Breast epithelium (tissue), 4 donors: Measurements from ENCODE around the gene HBA1. TPM values are rescaled to one million over a fixed set of nuclear protein-coding genes. Genes with fewer than 3 reads are reported as not detected.

Source experiments
- DNase-seq, 2 donors: peaks; one replicate each; pipeline ENCODE4 v3.0.0-alpha.2; 2019; ENCODE audit warnings: low spot score in 2 of 2
- H3K27ac ChIP-seq, 2 donors: fragments of 200-600 bp; sonication (generic) in 1 of 2; one replicate each; pipeline ENCODE4 v1.5.1; 2016 to 2019; ENCODE audit warnings: mild to moderate bottlenecking in 1 of 2
- H3K27me3 ChIP-seq, 2 donors: fragments of 200-600 bp; sonication (generic) in 1 of 2; one replicate each; pipeline versions ENCODE4 v1.5.1 to v1.6.0; 2017 to 2019; ENCODE audit warnings: control low read depth in 1 of 2, mild to moderate bottlenecking in 1 of 2
- H3K36me3 ChIP-seq: fragments of 200-600 bp; one replicate; pipeline ENCODE4 v1.5.1; 2019
- H3K4me1 ChIP-seq, 2 donors: fragments of 200-600 bp; sonication (generic); one replicate each; pipeline ENCODE4 v1.5.1; 2016 to 2019; ENCODE audit warnings: control low read depth in 1 of 2
- H3K4me3 ChIP-seq, 3 donors: fragments of 200-600 bp; sonication (generic); 1 replicate in 2 of 3; 2 replicates in 1 of 3; pipeline ENCODE4 v1.5.1; 2016 to 2019; ENCODE audit warnings: mild to moderate bottlenecking in 3 of 3, moderate library complexity in 2 of 3
- H3K9me3 ChIP-seq, 2 donors: fragments of 200-600 bp; sonication (generic) in 1 of 2; one replicate each; pipeline ENCODE4 v1.5.1; 2016 to 2019; ENCODE audit warnings: control low read depth in 1 of 2
- CTCF ChIP-seq, 3 donors: fragments of 450-650 bp; IDR thresholded peaks; one replicate each; pipeline ENCODE4 v1.5.1; 2016 to 2017; ENCODE audit warnings: antibody characterized with exemption in 3 of 3, mild to moderate bottlenecking in 3 of 3, moderate library complexity in 3 of 3
- POLR2A ChIP-seq: fragments of 450-650 bp; IDR thresholded peaks from one replicate; pipeline ENCODE4 v1.6.1; 2016; ENCODE audit warnings: antibody characterized with exemption, mild to moderate bottlenecking, moderate library complexity
- POLR2AphosphoS5 ChIP-seq, 3 donors: sonication (generic); formaldehyde crosslinking; IDR thresholded peaks; one replicate each; pipeline ENCODE4 v1.6.1; 2017; ENCODE audit warnings: antibody characterized with exemption in 3 of 3
- intact Hi-C: fragments of 100-400 bp; cut with DNase I; formaldehyde crosslinking; loops from one replicate; pipeline ENCODE4 v1.15.1; 2023; ENCODE audit warnings: low total_unique reads
- total RNA-seq, 3 donors: library from RNA; depleted of rRNA; stranded (reverse); fragments of >200 nt; gene quantifications; one replicate each; pipeline ENCODE4 v1.1.0, GENCODE V29; 2016

Gene HBA1
- total RNA-seq, 3 donors from 2014 or later: 5.6 to 15.2 (median 10.4) TPM

GRCh38 chr16:177394-177822, 928 bp downstream of the HBA1 start:
- TF ChIP-seq CTCF (IDR thresholded peaks at IDR 0.05) (no peak), POLR2A (no peak), POLR2AphosphoS5 (IDR thresholded peaks at IDR 0.05) (no peak)
- Histone ChIP-seq H3K27me3 (peaks cover 6 to 58% of the 10 kb centered on the region in 2 donors), H3K9me3 (no peaks in the 10 kb centered on the region), H3K27ac (no peak overlapping the region), H3K36me3 (no peaks in the 10 kb centered on the region), H3K4me1 (peaks cover 11% of the 10 kb centered on the region in 2 donors), H3K4me3 (no peak overlapping the region)
- DNase-seq: no peak
- intact Hi-C loops: no loop called here

- Histone ChIP-seq H3K27me3 (peaks cover 6 to 58% of the 10 kb centered on the region in 2 donors), H3K4me3 (no peak overlapping the region), H3K27ac (no peak overlapping the region), H3K36me3 (no peaks in the 10 kb centered on the region), H3K9me3 (no peaks in the 10 kb centered on the region), H3K4me1 (peaks cover 11% of the 10 kb centered on the region in 2 donors)
- intact Hi-C loops: no loop called here
- no peak for DNase-seq
- TF ChIP-seq POLR2A (no peak), POLR2AphosphoS5 (IDR thresholded peaks at IDR 0.05) (no peak), CTCF (IDR thresholded peaks at IDR 0.05) (no peak)
These were observed 1.6 kb downstream of the HBA1 start for GRCh38 chr16:177981-178667.

GRCh38 chr16:178668-179015, 2.2 kb downstream of the HBA1 start:
- Histone ChIP-seq H3K27me3 (peaks cover 6 to 54% of the 10 kb centered on the region in 2 donors), H3K4me3 (no peak overlapping the region), H3K36me3 (no peaks in the 10 kb centered on the region), H3K27ac (no peak overlapping the region), H3K9me3 (no peaks in the 10 kb centered on the region), H3K4me1 (peaks cover 11% of the 10 kb centered on the region in 2 donors)
- TF ChIP-seq CTCF (IDR thresholded peaks at IDR 0.05) (no peak), POLR2AphosphoS5 (IDR thresholded peaks at IDR 0.05) (no peak), POLR2A (no peak)
- no peak for DNase-seq
- intact Hi-C loops: no loop called here

DNA sequence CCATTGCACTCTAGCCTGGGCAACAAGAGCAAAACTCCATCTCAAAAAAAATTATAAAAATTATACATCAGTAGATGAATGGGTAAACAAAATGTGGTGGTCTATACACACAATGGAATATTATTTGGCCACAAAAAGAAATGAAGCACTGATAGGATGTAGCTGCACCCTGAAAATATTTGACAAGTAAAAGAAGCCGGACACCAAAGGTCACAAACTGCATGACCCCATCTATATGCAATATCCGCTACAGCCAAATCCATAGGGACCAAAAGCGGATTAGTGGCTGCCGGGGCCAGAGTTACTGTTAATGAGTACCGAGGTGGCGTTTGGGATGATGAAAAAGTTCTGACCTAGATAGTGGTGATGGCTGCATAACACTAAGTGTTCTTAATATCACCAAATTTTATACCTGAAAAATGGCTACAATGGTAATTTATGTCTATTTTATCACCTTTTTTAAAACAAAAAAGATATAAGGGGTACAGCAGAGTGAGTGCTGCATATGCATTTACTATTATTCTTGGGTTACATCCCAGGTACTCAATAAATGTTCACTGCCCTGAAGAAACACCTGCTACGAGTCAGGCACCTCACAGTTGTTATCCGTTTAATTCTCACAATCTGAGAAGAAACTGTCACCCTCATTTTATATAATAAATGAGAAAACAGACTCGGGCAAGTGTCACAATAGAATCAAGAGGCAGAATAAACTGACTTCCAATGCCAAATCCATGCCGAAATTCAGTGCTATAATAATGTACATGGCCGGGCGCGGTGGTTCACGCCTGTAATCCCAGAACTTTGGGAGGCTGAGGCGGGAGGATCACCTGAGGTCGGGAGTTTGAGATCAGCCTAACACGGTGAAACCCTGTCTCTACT, 3.0 kb downstream of the HBA1 start:
- Histone ChIP-seq H3K27ac (no peak overlapping the region), H3K9me3 (no peaks in the 10 kb centered on the region), H3K36me3 (no peaks in the 10 kb centered on the region), H3K4me1 (peaks cover 11% of the 10 kb centered on the region in 2 donors), H3K27me3 (peaks cover 6 to 52% of the 10 kb centered on the region in 2 donors), H3K4me3 (no peak overlapping the region)
- no peak for DNase-seq
- TF ChIP-seq POLR2A: no peak
- TF ChIP-seq CTCF (IDR thresholded peaks at IDR 0.05): no peak
- no peak for TF ChIP-seq POLR2AphosphoS5 (IDR thresholded peaks at IDR 0.05)
- intact Hi-C loops: no loop called here
